Measurements from ENCODE around the gene GTF3C5.
"Not testable (repeated sequence)": the region's sequence is repeated elsewhere in the genome, so short reads cannot be mapped to it uniquely, and the experiment has no call there.

Gene GTF3C5

DNA sequence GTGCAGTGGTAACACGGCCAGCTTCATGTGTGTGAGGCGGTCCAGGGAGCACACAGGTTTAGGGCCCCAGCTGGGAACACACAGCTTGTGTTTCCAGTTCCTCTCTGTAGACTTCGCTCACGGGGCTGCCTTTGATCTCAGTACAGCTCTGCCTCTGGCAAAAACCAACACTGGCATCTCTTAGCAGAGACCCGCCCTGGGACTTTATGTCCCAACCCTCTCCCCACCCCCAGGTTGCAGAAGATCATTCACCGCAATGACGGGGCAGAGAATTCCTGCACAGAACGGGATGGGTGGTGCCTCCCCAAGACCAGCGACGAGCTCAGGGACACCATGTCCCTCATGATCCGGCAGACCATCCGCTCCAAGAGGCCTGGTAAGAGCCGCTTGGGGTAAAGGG, 25.7 kb downstream of the GTF3C5 start:
- DNase-seq = no peak

DNA sequence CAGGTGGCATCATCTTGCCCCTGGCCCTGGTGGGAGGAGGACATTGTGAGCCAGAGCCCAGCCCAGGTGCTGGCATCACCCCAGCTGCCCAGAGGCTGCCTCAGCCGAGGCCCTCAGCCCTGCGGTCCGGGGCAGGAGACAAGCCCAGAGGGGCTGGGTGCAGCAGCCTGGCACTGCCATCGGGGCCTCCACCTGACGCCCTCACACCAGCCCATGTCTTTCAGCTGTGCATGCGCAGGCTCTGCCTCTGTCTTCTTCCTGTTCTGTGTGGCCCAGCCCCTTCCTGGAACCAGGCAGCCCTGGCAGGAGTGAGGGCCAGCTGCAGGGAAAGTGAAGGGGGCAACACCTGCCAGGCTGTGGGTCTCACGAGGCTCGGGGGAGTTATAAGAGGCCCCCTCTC, 26.2 kb downstream of the GTF3C5 start:
- no peak for DNase-seq

DNA sequence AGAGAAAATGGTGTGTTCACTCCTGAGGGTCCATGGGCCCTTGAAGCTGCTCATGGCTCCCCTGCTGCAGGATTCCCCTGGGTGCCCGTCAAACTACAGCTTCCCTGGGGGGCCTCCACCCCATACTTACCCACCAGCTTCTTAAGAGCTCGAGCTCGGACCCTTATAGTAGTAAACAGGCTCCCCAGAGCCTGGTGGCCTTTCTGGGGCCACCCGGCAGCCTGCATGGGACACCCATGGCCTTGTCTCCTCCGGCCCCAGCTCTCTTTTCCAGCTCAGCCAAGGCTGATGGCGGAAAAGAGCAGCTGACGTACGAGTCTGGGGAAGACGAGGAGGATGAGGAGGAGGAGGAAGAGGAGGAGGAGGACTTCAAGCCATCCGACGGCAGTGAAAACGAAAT, 26.8 kb downstream of the GTF3C5 start:
- no peak for DNase-seq

GRCh38 chr9:133058071-133058470, 27.3 kb downstream of the GTF3C5 start:
- DNase-seq = no peak

DNA sequence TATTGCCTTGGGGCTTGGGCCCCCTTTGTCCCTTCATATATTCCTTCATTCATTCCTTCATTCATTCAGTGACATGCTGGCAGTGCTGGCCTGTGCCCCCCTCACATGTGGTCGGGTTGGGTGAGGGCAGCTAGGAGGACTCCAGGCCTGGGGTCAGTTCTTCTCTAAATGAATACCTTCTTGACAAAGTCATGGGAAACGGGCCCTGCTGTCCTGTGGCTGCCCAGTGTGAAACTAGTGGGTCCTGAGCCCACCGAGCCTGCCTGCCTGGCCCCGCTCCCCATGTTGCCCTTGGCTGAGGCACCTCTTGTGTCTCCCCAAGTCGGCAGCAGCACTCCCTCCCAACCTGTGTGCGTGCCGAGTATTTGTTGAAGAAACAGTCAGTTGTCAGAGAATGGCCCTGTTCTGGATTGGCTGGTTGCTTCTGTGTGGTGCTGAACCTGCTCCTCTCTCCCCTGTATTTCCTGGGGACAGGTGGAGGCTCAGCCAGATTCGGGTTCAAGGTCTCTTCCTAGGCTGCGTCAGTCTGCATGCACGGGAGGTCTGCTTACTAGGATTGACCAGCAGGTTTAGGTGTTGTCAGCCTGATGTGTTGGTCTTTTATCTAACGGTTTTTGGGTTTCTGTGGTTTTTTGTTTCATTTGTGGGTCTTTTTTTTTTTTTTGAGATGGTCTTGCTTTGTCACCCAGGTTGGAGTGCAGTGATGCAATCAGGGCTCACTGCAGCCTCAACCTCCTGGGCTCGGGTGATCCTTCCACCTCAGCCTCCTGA, 27.9 kb downstream of the GTF3C5 start:
- DNase-seq = no peak

- no peak for DNase-seq
Measured at GRCh38 chr9:133059623-133060022, 28.8 kb downstream of the GTF3C5 start.

GRCh38 chr9:133060417-133060841, 29.6 kb downstream of the GTF3C5 start:
- no peak for DNase-seq

DNA sequence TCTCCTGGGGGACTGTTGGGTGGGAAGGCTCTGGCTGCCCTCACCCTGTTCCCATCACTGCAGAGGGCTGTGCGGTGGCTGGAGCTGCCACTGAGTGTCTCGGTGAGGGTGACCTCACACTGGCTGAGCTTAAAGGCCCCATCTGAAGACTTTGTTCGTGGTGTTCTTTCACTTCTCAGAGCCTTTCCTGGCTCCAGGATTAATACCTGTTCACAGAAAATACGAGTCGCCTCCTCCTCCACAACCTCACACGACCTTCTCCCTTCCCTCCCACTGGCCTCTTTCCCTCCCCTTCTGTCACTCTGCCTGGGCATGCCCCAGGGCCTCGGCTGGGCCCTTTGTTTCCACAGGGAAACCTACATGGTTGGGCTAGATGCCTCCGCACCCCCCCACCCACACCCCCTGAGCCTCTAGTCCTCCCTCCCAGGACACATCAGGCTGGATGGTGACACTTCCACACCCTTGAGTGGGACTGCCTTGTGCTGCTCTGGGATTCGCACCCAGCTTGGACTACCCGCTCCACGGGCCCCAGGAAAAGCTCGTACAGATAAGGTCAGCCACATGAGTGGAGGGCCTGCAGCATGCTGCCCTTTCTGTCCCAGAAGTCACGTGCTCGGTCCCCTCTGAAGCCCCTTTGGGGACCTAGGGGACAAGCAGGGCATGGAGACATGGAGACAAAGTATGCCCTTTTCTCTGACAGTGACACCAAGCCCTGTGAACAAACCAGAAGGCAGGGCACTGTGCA, 30.4 kb downstream of the GTF3C5 start:
- DNase-seq = not testable (repeated sequence)

GRCh38 chr9:133061764-133062145, 31.0 kb downstream of the GTF3C5 start, which contains the start of gene CEL:
TSS of gene CEL (plus strand) at chr9:133061981. CDS start at chr9:133062003, 22 bp downstream.
- not testable (repeated sequence) for DNase-seq

DNA sequence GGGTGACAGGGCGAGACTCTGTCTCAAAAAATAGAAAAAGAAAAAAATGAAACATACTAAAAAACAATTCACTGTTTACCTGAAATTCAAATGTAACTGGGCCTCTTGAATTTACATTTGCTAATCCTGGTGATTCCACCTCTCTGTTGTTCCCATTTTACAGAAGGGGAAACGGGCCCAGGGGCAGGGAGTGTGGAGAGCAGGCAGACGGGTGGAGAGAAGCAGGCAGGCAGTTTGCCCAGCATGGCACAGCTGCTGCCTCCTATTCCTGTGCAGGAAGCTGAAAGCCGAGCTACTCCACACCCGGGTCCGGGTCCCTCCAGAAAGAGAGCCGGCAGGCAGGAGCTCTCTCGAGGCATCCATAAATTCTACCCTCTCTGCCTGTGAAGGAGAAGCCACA, 31.8 kb downstream of the GTF3C5 start:
- DNase-seq = not testable (repeated sequence)

GRCh38 chr9:133063159-133063499, 32.3 kb downstream of the GTF3C5 start:
- DNase-seq = no peak

DNA sequence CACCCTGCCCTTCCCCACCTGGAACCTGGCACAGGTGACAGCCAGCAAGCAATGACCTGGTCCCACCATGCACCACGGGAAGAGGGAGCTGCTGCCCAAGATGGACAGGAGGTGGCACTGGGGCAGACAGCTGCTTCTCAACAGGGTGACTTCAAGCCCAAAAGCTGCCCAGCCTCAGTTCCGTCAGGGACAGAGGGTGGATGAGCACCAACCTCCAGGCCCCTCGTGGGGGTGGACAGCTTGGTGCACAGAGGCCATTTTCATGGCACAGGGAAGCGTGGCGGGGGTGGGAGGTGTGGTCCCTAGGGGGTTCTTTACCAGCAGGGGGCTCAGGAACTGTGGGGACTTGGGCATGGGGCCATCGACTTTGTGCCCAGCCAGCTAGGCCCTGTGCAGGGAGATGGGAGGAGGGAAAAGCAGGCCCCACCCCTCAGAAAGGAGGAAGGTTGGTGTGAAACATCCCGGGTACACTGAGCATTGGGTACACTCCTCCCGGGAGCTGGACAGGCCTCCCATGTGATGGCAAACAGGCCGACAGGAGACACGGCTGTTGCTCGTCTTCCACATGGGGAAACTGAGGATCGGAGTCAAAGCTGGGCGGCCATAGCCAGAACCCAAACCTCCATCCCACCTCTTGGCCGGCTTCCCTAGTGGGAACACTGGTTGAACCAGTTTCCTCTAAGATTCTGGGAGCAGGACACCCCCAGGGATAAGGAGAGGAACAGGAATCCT, 32.9 kb downstream of the GTF3C5 start:
- DNase-seq = no peak

- no peak for DNase-seq
Measured at GRCh38 chr9:133064241-133065069, 33.7 kb downstream of the GTF3C5 start.

- DNase-seq = no peak
Measured at GRCh38 chr9:133065070-133065388, 34.2 kb downstream of the GTF3C5 start.

- DNase-seq = no peak
Measured at GRCh38 chr9:133066181-133066983, 35.6 kb downstream of the GTF3C5 start.

- no peak for DNase-seq
Measured at GRCh38 chr9:133067006-133067405, 36.2 kb downstream of the GTF3C5 start.

GRCh38 chr9:133067813-133068212, 37.0 kb downstream of the GTF3C5 start:
- DNase-seq = no peak

DNA sequence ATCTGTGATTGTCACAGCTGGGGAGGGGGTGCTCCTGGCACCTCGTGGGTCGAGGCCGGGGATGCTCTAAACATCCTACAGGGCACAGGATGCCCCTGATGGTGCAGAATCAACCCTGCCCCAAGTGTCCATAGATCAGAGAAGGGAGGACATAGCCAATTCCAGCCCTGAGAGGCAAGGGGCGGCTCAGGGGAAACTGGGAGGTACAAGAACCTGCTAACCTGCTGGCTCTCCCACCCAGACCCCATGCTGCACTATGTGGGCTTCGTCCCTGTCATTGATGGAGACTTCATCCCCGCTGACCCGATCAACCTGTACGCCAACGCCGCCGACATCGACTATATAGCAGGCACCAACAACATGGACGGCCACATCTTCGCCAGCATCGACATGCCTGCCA, 37.6 kb downstream of the GTF3C5 start:
- not testable (repeated sequence) for DNase-seq

DNA sequence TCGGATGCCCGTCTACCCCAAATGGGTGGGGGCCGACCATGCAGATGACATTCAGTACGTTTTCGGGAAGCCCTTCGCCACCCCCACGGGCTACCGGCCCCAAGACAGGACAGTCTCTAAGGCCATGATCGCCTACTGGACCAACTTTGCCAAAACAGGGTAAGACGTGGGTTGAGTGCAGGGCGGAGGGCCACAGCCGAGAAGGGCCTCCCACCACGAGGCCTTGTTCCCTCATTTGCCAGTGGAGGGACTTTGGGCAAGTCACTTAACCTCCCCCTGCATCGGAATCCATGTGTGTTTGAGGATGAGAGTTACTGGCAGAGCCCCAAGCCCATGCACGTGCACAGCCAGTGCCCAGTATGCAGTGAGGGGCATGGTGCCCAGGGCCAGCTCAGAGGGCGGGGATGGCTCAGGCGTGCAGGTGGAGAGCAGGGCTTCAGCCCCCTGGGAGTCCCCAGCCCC, 39.7 kb downstream of the GTF3C5 start:
- not testable (repeated sequence) for DNase-seq

DNA sequence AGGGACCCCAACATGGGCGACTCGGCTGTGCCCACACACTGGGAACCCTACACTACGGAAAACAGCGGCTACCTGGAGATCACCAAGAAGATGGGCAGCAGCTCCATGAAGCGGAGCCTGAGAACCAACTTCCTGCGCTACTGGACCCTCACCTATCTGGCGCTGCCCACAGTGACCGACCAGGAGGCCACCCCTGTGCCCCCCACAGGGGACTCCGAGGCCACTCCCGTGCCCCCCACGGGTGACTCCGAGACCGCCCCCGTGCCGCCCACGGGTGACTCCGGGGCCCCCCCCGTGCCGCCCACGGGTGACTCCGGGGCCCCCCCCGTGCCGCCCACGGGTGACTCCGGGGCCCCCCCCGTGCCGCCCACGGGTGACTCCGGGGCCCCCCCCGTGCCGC, 40.2 kb downstream of the GTF3C5 start:
- DNase-seq = not testable (repeated sequence)

GRCh38 chr9:133071484-133072150, 40.8 kb downstream of the GTF3C5 start:
- no peak for DNase-seq
